GM18867 (cell line): ENCODE measurements around the gene LYRM9.
"Not testable (repeated sequence)": the region's sequence is repeated elsewhere in the genome, so short reads cannot be mapped to it uniquely, and the experiment has no call there.

Experiments used
- ATAC-seq: cut with Tn5 transposase; IDR thresholded peaks from one replicate; pipeline ENCODE4 v1.9.1; 2021; ENCODE audit warnings: mild to moderate bottlenecking, moderate library complexity; ENCODE audit not compliant: unreplicated experiment

LYRM9 gene

GRCh38 chr17:27892866-27893769 is at the start of gene LYRM9:
Gene LYRM9 (minus strand): TSS chr17:27893365. CDS start chr17:27882694, 10,671 bp downstream.
- ATAC-seq, result peak; percentile 91

GRCh38 chr17:27940503-27941428 is 47.6 kb upstream of the LYRM9 start:
- no peak for ATAC-seq

- peak; percentile 62 for ATAC-seq
Measured at GRCh38 chr17:27939474-27940465, 46.6 kb upstream of the LYRM9 start.

- ATAC-seq, result no peak
Measured at GRCh38 chr17:27938864-27939263, 45.7 kb upstream of the LYRM9 start.

GRCh38 chr17:27938241-27938640 is 45.1 kb upstream of the LYRM9 start:
- ATAC-seq, result no peak

- ATAC-seq, result no peak
Measured at GRCh38 chr17:27937025-27937546, 43.9 kb upstream of the LYRM9 start.

- ATAC-seq, result no peak
Measured at GRCh38 chr17:27930000-27930399, 36.8 kb upstream of the LYRM9 start.

- ATAC-seq, result no peak
Measured at GRCh38 chr17:27928587-27928986, 35.4 kb upstream of the LYRM9 start.

- ATAC-seq, result no peak
Measured at GRCh38 chr17:27927781-27928180, 34.6 kb upstream of the LYRM9 start.

- ATAC-seq, result no peak
Measured at GRCh38 chr17:27921599-27921998, 28.4 kb upstream of the LYRM9 start.

- no peak for ATAC-seq
Measured at GRCh38 chr17:27921077-27921476, 27.9 kb upstream of the LYRM9 start.

- no peak for ATAC-seq
Measured at GRCh38 chr17:27920569-27920968, 27.4 kb upstream of the LYRM9 start.

- no peak for ATAC-seq
Measured at GRCh38 chr17:27919079-27919478, 25.9 kb upstream of the LYRM9 start.

GRCh38 chr17:27918498-27918897 is 25.3 kb upstream of the LYRM9 start:
- no peak for ATAC-seq

- ATAC-seq, result no peak
Measured at GRCh38 chr17:27917000-27917399, 23.8 kb upstream of the LYRM9 start.

- no peak for ATAC-seq
Measured at GRCh38 chr17:27915709-27916108, 22.5 kb upstream of the LYRM9 start.

- no peak for ATAC-seq
Measured at GRCh38 chr17:27914382-27914781, 21.2 kb upstream of the LYRM9 start.

GRCh38 chr17:27912964-27913363 is 19.8 kb upstream of the LYRM9 start:
- ATAC-seq, result no peak

- not testable (repeated sequence) for ATAC-seq
Measured at GRCh38 chr17:27912299-27912698, 19.1 kb upstream of the LYRM9 start.

GRCh38 chr17:27907976-27908558 is 14.9 kb upstream of the LYRM9 start:
- ATAC-seq, result no peak
